HEK293 (cell line): Measurements from ENCODE around the gene FAM200C.

Source experiments
- KLF10 ChIP-seq: fragments of 450-650 bp; IDR thresholded peaks from 2 replicates; pipeline ENCODE4 v1.5.1; 2018; ENCODE audit warnings: missing biosample characterization, mild to moderate bottlenecking, missing genetic modification characterization
- SALL2 ChIP-seq: fragments of 450-650 bp; formaldehyde crosslinking; IDR thresholded peaks from 2 replicates; pipeline ENCODE4 v1.5.0; 2017; ENCODE audit warnings: missing biosample characterization, mild to moderate bottlenecking, missing genetic modification characterization, borderline replicate concordance
- YY1 ChIP-seq: fragments of 450-650 bp; formaldehyde crosslinking; IDR thresholded peaks from 2 replicates; pipeline ENCODE4 v1.5.1; 2018; ENCODE audit warnings: missing biosample characterization, missing genetic modification characterization
- ZBTB1 ChIP-seq: fragments of 450-650 bp; formaldehyde crosslinking; IDR thresholded peaks from 2 replicates; pipeline ENCODE4 v1.5.1; 2016; ENCODE audit warnings: missing biosample characterization, missing genetic modification characterization
- ZBTB7A ChIP-seq: fragments of 450-650 bp; formaldehyde crosslinking; IDR thresholded peaks from 2 replicates; pipeline ENCODE4 v1.5.1; 2016; ENCODE audit warnings: low read depth, missing biosample characterization, missing genetic modification characterization
- ZNF10 ChIP-seq: fragments of 450-650 bp; formaldehyde crosslinking; IDR thresholded peaks from 2 replicates; pipeline ENCODE4 v1.5.1; 2017; ENCODE audit warnings: missing biosample characterization, missing genetic modification characterization
- ZNF24 ChIP-seq: fragments of 450-650 bp; formaldehyde crosslinking; IDR thresholded peaks from 2 replicates; pipeline ENCODE4 v1.5.1; 2016; ENCODE audit warnings: missing biosample characterization, missing genetic modification characterization
- ZNF37A ChIP-seq: fragments of 450-650 bp; IDR thresholded peaks from 2 replicates; pipeline ENCODE4 v1.5.1; 2018; ENCODE audit warnings: missing biosample characterization, missing genetic modification characterization
- ZNF580 ChIP-seq: fragments of 450-650 bp; formaldehyde crosslinking; IDR thresholded peaks from 2 replicates; pipeline ENCODE4 v1.5.1; 2016; ENCODE audit warnings: missing biosample characterization, missing genetic modification characterization
- ZNF776 ChIP-seq: fragments of 450-650 bp; formaldehyde crosslinking; IDR thresholded peaks from 2 replicates; pipeline ENCODE4 v1.5.0; 2017; ENCODE audit warnings: missing biosample characterization, missing genetic modification characterization, borderline replicate concordance
- ZNF792 ChIP-seq: fragments of 450-650 bp; formaldehyde crosslinking; IDR thresholded peaks from 2 replicates; pipeline ENCODE4 v1.5.1; 2016; ENCODE audit warnings: missing biosample characterization, missing genetic modification characterization
- ZSCAN16 ChIP-seq: fragments of 450-650 bp; formaldehyde crosslinking; IDR thresholded peaks from 2 replicates; pipeline ENCODE4 v1.5.1; 2016; ENCODE audit warnings: missing biosample characterization, missing genetic modification characterization
- TF ChIP-seq, protein P1 (sequence below): fragments of 450-650 bp; formaldehyde crosslinking; IDR thresholded peaks from 2 replicates; pipeline ENCODE4 v1.5.1; 2016; ENCODE audit warnings: missing biosample characterization, missing genetic modification characterization
- TF ChIP-seq, protein P2 (sequence below): fragments of 450-650 bp; formaldehyde crosslinking; IDR thresholded peaks from 2 replicates; pipeline ENCODE4 v1.5.1; 2016; ENCODE audit warnings: missing biosample characterization, missing genetic modification characterization

DNA sequence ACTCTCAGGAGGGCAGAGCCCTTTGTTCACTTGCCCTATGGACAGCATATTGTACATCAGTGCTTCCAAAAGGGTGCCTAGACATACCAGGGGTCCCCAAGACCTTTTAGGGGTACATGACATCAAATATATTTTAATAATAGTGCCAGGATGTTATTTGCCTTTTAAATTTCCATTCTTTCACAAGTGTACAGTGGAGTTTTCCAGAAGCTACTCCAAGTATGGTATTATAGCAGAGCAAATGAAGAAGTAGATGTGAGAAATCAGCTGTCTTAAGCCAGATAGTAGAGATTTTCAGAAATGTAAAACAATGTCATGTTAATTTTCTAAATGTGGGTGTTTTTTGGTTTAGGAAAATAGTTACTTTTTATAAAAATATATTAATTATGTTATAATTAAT, 37.4 kb upstream of the FAM200C start:
- TF ChIP-seq ZBTB7A (tag by site-specific recombination) (no peak), ZNF24 (tag by site-specific recombination) (no peak), ZBTB1 (tag by site-specific recombination) (no peak), ZNF792 (no peak), ZNF776 (tag by site-specific recombination) (no peak), ZNF580 (tag by site-specific recombination) (no peak), ZNF10 (tag by site-specific recombination) (no peak), YY1 (tag by site-specific recombination) (no peak), ZNF37A (tag by site-specific recombination) (no peak), KLF10 (tag by site-specific recombination) (no peak), ZSCAN16 (tag by site-specific recombination) (no peak), SALL2 (tag by site-specific recombination) (no peak)
- TF ChIP-seq, protein P1, sequence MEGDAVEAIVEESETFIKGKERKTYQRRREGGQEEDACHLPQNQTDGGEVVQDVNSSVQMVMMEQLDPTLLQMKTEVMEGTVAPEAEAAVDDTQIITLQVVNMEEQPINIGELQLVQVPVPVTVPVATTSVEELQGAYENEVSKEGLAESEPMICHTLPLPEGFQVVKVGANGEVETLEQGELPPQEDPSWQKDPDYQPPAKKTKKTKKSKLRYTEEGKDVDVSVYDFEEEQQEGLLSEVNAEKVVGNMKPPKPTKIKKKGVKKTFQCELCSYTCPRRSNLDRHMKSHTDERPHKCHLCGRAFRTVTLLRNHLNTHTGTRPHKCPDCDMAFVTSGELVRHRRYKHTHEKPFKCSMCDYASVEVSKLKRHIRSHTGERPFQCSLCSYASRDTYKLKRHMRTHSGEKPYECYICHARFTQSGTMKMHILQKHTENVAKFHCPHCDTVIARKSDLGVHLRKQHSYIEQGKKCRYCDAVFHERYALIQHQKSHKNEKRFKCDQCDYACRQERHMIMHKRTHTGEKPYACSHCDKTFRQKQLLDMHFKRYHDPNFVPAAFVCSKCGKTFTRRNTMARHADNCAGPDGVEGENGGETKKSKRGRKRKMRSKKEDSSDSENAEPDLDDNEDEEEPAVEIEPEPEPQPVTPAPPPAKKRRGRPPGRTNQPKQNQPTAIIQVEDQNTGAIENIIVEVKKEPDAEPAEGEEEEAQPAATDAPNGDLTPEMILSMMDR (tag by site-specific recombination), result no peak
- TF ChIP-seq, protein P2, sequence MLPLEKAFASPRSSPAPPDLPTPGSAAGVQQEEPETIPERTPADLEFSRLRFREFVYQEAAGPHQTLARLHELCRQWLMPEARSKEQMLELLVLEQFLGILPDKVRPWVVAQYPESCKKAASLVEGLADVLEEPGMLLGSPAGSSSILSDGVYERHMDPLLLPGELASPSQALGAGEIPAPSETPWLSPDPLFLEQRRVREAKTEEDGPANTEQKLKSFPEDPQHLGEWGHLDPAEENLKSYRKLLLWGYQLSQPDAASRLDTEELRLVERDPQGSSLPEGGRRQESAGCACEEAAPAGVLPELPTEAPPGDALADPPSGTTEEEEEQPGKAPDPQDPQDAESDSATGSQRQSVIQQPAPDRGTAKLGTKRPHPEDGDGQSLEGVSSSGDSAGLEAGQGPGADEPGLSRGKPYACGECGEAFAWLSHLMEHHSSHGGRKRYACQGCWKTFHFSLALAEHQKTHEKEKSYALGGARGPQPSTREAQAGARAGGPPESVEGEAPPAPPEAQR (tag by site-specific recombination), result no peak
